ENCODE measurements around the gene DIRAS3.

GRCh38 chr1:68093737-68094136 is 43.3 kb upstream of the DIRAS3 start:
- TF ChIP-seq EZH2phosphoT487 (IDR thresholded peaks at IDR 0.05; ENCODE audit: borderline replicate concordance, low read depth), result no peak
- no peak for TF ChIP-seq CTCF (IDR thresholded peaks at IDR 0.05)
- TF ChIP-seq EP300 (IDR thresholded peaks at IDR 0.05; ENCODE audit: borderline replicate concordance in 1 of 2, low read depth in 1 of 2, low read length in 1 of 2), result no peak
- TF ChIP-seq SMC3 (IDR thresholded peaks at IDR 0.05; ENCODE audit: low read depth, low read length), result no peak
- no peak for TF ChIP-seq SIN3A (IDR thresholded peaks at IDR 0.05; ENCODE audit: borderline replicate concordance, low read depth, low read length)
